BLaER1 treated with 17β-estradiol and CSF1 and Interleukin-3, amounts not matched to agents 10 nM and 100 nM (cell line): ENCODE data around the gene SLK.

Source experiments
- H3K27ac ChIP-seq, 11 experiments: shearing (Covaris generic); formaldehyde crosslinking; 2 replicates each; pipeline ENCODE4 v1.8.1; 2022
- H3K27me3 ChIP-seq, 11 experiments: shearing (Covaris generic); formaldehyde crosslinking; 2 replicates each; pipeline ENCODE4 v1.8.1; 2022
- H3K36me3 ChIP-seq, 11 experiments: shearing (Covaris generic); formaldehyde crosslinking; 2 replicates each; pipeline ENCODE4 v1.8.1; 2022
- H3K4me1 ChIP-seq, 10 experiments: shearing (Covaris generic); formaldehyde crosslinking; 2 replicates each; pipeline ENCODE4 v1.8.1; 2022
- H3K4me2 ChIP-seq, 11 experiments: shearing (Covaris generic); formaldehyde crosslinking; 2 replicates each; pipeline ENCODE4 v1.8.1; 2022
- H3K4me3 ChIP-seq, 10 experiments: shearing (Covaris generic); formaldehyde crosslinking; 2 replicates each; pipeline ENCODE4 v1.8.1; 2022
- H3K9ac ChIP-seq, 11 experiments: shearing (Covaris generic); formaldehyde crosslinking; 2 replicates each; pipeline ENCODE4 v1.8.1; 2022
- H3K9me3 ChIP-seq, 11 experiments: shearing (Covaris generic); formaldehyde crosslinking; replicated peaks in 1 of 11; 2 replicates each; pipeline ENCODE4 v1.8.1; 2022
- H4K20me1 ChIP-seq, 11 experiments: shearing (Covaris generic); formaldehyde crosslinking; 2 replicates each; pipeline ENCODE4 v1.8.1; 2022
- Cebpa-rat ChIP-seq, 11 experiments: shearing (Covaris generic); IDR thresholded peaks; 2 replicates each; pipeline ENCODE4 v1.8.1; 2022

Gene SLK

DNA sequence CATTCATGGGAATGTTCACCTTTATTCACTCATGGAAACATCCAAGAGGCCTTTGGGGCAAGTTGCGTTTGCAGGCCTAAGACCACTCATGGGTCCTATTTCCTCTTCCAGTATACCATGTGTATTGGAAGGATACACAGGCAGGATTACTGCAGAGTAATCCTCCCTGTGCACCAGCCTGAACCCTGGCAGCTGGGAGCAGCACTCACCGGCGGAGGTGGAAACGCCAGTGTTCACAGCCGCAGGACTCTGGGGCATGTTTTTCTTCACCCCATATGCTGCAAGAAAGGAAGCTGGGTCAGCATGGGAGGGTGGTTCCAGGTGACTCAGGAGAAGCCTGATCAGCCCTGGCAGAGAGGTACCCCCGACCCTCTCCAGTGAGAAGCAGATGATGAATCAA lies 94.3 kb downstream of the SLK start:
- no peak overlapping the region for H3K27ac ChIP-seq
- H4K20me1 ChIP-seq: no peaks in the 10 kb centered on the region
- H3K9me3 ChIP-seq: no peaks in the 10 kb centered on the region
- H3K36me3 ChIP-seq: no peaks in the 10 kb centered on the region
- no peak overlapping the region for H3K9ac ChIP-seq
- H3K4me1 ChIP-seq: no peaks in the 10 kb centered on the region
- no peak for TF ChIP-seq Cebpa-rat (IDR thresholded peaks at IDR 0.05)
- H3K4me2 ChIP-seq: no peak overlapping the region
- H3K4me3 ChIP-seq: no peak overlapping the region
- H3K27me3 ChIP-seq: no peaks in the 10 kb centered on the region

DNA sequence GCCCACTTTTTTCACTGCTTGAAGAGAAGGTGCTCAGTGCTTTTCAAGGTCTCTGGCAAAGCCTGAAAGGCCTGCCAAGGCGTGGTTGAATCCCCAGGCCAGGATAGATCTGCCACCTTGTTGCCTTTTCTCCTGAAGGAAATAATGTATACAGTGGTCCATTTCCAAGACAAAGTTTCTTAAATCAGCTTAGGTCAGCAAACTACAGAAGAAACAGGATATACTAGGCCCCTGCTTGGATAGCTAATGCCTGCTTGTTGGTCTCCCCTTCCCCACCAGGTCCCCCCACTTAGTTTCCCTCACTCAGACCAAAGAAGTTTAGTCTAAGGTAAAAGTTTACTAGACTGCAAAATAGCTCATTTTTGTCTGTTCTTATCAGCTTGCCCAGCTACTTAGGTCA lies 98.8 kb downstream of the SLK start:
- Histone ChIP-seq H3K9ac (no peak overlapping the region), H3K9me3 (no peaks in the 10 kb centered on the region), H3K27ac (no peak overlapping the region), H3K27me3 (no peaks in the 10 kb centered on the region), H3K4me3 (no peak overlapping the region), H4K20me1 (no peaks in the 10 kb centered on the region), H3K4me1 (peaks cover 0 to 12% (median 4%) of the 10 kb centered on the region in 10 experiments; a peak in 9 of 20 replicates), H3K4me2 (no peak overlapping the region), H3K36me3 (no peaks in the 10 kb centered on the region)
- TF ChIP-seq Cebpa-rat (IDR thresholded peaks at IDR 0.05): no peak

DNA sequence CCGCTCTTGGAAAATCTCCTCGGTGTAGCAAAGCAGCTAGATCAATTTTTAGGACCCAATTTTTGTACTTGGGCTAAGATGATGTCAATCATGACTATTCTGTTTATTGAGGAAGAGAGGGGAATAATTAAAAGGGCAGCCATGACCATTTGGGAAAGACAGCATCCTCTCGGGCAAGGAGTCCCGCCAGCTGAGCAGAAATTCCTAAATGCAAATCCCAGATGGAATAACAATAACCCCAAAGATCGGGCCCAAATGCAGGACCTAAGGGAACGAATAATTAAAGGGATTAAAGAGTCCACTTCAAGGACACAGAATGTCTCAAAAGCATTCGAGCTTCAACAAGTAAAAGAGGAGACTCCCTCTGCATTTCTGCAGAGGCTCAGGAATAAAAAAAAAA lies 100.0 kb downstream of the SLK start:
- no peak overlapping the region for H3K27ac ChIP-seq
- H3K36me3 ChIP-seq: no peaks in the 10 kb centered on the region
- H4K20me1 ChIP-seq: no peaks in the 10 kb centered on the region
- H3K4me3 ChIP-seq: no peak overlapping the region
- no peak overlapping the region for H3K9ac ChIP-seq
- H3K9me3 ChIP-seq: no peaks in the 10 kb centered on the region
- no peaks in the 10 kb centered on the region for H3K27me3 ChIP-seq
- no peak overlapping the region for H3K4me2 ChIP-seq
- peaks cover 0 to 12% (median 4%) of the 10 kb centered on the region in 10 experiments; a peak in 9 of 20 replicates for H3K4me1 ChIP-seq
- no peak for TF ChIP-seq Cebpa-rat (IDR thresholded peaks at IDR 0.05)

DNA sequence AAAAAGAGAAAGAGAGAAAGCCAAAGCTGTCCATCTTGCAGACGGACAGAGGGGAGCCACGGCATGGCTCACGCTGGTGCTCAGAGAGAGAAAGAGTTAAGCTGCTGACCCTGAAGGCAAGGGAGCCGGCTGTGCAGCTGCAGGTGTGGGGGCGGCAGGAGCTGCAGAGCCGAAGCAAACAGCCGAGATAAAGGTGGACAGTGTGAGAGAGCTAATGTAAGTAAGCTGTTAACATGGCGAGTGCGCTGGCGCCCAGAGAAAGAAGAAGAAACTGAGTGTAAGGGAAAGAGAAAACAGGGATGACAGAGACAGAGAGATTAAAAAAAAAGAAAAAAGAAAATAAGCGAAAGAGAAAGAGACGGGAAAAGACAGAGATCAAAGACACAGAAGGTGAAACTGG lies 100.6 kb downstream of the SLK start:
- no peak overlapping the region for H3K9ac ChIP-seq
- H4K20me1 ChIP-seq: no peaks in the 10 kb centered on the region
- H3K36me3 ChIP-seq: no peaks in the 10 kb centered on the region
- H3K9me3 ChIP-seq: no peaks in the 10 kb centered on the region
- H3K4me1 ChIP-seq: peaks cover 0 to 12% (median 4%) of the 10 kb centered on the region in 10 experiments; a peak in 9 of 20 replicates
- no peak overlapping the region for H3K4me2 ChIP-seq
- H3K4me3 ChIP-seq: no peak overlapping the region
- TF ChIP-seq Cebpa-rat (IDR thresholded peaks at IDR 0.05): no peak
- no peaks in the 10 kb centered on the region for H3K27me3 ChIP-seq
- H3K27ac ChIP-seq: no peak overlapping the region

DNA sequence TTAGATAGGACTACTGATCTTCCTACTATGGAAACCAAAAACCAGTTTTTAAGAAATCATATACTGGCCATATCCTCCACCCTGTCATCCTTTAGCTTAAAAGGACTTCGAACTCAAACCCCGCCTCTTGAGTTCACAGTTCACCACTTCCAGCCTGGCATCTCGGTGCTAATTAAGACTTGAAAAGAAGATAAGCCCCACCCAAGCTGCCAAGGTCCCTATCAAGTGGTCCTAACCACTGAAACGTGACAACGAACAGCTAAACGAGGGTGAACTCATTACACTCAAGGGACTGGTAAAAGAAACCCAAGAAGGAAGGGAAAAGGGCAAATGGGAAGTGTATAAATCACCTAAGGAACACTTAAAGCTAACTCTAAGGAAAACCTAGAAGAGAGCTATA lies 102.7 kb downstream of the SLK start:
- no peak for TF ChIP-seq Cebpa-rat (IDR thresholded peaks at IDR 0.05)
- Histone ChIP-seq H3K36me3 (no peaks in the 10 kb centered on the region), H3K4me2 (peak overlapping the region in 7 of 11 experiments; percentile 5 to 55 (median 38); a peak in 9 of 22 replicates)

DNA sequence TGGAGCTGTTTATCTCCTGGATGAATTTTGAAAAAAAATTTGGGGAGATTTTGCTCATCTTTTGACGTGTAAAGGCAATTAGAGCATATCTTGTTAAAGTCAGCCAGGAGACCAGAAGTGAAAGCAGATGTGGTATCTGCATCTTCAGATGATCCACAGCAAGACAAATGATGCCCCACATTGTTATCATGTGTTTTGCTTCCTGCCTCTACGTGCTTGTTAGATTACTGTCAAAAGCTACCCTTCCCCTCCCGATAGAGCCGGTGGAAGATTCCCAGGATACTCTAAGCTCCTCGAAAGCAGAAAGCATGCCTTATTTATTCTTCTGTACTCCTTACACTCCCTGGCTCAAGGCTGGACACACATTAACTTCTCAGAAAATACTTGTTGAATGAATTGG lies 105.8 kb downstream of the SLK start:
- no peak overlapping the region for H3K9ac ChIP-seq
- H3K36me3 ChIP-seq: no peaks in the 10 kb centered on the region
- H3K4me2 ChIP-seq: no peak overlapping the region
- no peaks in the 10 kb centered on the region for H3K27me3 ChIP-seq
- no peak overlapping the region for H3K27ac ChIP-seq
- no peak for TF ChIP-seq Cebpa-rat (IDR thresholded peaks at IDR 0.05)
- H3K4me3 ChIP-seq: no peak overlapping the region
- H3K9me3 ChIP-seq: no peaks in the 10 kb centered on the region
- H4K20me1 ChIP-seq: no peaks in the 10 kb centered on the region
- H3K4me1 ChIP-seq: peaks cover 0 to 12% (median 4%) of the 10 kb centered on the region in 10 experiments; a peak in 9 of 20 replicates

More for the DNA sequence above, 102.7 kb downstream of the SLK start:
- Histone ChIP-seq H3K27me3 (no peaks in the 10 kb centered on the region), H3K9ac (no peak overlapping the region), H3K9me3 (no peaks in the 10 kb centered on the region), H3K27ac (no peak overlapping the region), H4K20me1 (no peaks in the 10 kb centered on the region), H3K4me3 (no peak overlapping the region), H3K4me1 (peaks cover 0 to 12% (median 4%) of the 10 kb centered on the region in 10 experiments; a peak in 9 of 20 replicates)

DNA sequence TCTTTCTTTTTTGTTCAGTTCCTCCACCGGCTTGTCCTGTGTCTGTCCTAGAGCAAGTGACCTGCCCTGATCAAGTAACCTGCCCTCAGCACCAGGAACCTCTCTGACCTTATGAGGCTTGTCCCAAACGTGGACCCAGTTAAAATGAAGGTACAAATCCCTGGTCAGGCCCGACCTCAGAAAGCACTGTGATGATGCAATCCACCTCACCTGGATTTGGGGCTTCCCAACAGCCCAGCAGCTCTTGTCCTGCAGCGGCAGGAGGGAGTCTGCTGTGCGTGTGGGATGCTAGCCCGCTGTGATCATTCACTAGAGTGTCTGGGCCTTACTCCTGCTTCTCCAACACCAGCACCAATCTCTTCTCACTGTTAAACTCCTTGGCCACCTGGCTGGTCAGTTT lies 107.6 kb downstream of the SLK start:
- Histone ChIP-seq H3K4me2 (no peak overlapping the region), H3K4me1 (peaks cover 0 to 5% (median 1%) of the 10 kb centered on the region in 10 experiments; a peak in 9 of 20 replicates), H3K36me3 (no peaks in the 10 kb centered on the region), H3K27ac (no peak overlapping the region), H3K27me3 (no peaks in the 10 kb centered on the region), H3K4me3 (no peak overlapping the region), H3K9me3 (no peaks in the 10 kb centered on the region), H4K20me1 (no peaks in the 10 kb centered on the region), H3K9ac (no peak overlapping the region)
- TF ChIP-seq Cebpa-rat (IDR thresholded peaks at IDR 0.05): 0 out of 22 replicates have a peak, but pooled peaks of 1 of the 11 experiments have one; percentile 8

DNA sequence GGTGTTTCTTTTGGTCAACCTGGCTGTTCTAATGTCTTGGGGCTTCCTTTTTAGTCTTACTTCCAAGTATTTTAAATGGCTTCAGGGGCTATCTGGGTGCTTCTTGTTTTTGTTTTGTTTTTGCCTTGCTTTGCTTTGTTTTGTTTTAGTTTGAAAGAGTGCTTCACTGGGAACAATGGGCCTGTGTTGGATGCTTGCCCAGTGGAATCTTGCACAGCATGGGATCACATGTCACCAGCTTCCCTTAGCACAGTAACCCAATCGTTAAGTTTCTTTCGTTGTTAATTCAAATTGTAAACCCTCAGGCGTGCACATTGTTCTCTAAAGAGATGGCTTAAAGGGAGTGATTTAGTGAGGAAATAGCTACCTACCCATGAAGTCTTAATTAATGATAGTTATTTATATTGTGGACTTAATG lies 109.8 kb downstream of the SLK start:
- no peak overlapping the region for H3K4me3 ChIP-seq
- no peaks in the 10 kb centered on the region for H3K36me3 ChIP-seq
- no peak overlapping the region for H3K9ac ChIP-seq
- no peaks in the 10 kb centered on the region for H3K9me3 ChIP-seq
- H4K20me1 ChIP-seq: no peaks in the 10 kb centered on the region
- H3K27ac ChIP-seq: no peak overlapping the region
- H3K4me1 ChIP-seq: no peaks in the 10 kb centered on the region
- H3K27me3 ChIP-seq: no peaks in the 10 kb centered on the region
- no peak overlapping the region for H3K4me2 ChIP-seq
- no peak for TF ChIP-seq Cebpa-rat (IDR thresholded peaks at IDR 0.05)

DNA sequence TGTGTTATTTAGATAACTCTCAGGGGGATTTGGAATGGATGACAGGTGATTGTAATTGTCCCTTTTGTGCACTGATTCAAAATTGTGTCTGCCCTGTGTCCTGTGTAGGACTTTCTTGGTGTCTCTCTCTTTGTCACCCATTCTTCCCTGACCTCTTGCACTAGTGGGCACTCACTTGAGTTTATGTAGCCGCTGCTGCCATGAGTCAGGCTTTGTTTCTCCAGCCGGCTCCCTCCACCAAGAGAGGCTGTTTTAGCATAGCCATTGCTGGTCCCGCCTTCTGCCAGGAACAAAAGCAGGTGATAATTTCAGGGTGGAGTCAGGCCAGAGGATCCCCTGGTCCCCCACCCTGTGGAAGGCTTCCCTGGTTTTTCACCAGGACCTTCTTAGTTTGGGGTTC lies 110.3 kb downstream of the SLK start:
- no peaks in the 10 kb centered on the region for H3K36me3 ChIP-seq
- no peak overlapping the region for H3K4me3 ChIP-seq
- H3K9ac ChIP-seq: no peak overlapping the region
- H3K27ac ChIP-seq: no peak overlapping the region
- no peaks in the 10 kb centered on the region for H4K20me1 ChIP-seq
- no peaks in the 10 kb centered on the region for H3K9me3 ChIP-seq
- no peaks in the 10 kb centered on the region for H3K27me3 ChIP-seq
- no peaks in the 10 kb centered on the region for H3K4me1 ChIP-seq
- H3K4me2 ChIP-seq: no peak overlapping the region
- no peak for TF ChIP-seq Cebpa-rat (IDR thresholded peaks at IDR 0.05)

DNA sequence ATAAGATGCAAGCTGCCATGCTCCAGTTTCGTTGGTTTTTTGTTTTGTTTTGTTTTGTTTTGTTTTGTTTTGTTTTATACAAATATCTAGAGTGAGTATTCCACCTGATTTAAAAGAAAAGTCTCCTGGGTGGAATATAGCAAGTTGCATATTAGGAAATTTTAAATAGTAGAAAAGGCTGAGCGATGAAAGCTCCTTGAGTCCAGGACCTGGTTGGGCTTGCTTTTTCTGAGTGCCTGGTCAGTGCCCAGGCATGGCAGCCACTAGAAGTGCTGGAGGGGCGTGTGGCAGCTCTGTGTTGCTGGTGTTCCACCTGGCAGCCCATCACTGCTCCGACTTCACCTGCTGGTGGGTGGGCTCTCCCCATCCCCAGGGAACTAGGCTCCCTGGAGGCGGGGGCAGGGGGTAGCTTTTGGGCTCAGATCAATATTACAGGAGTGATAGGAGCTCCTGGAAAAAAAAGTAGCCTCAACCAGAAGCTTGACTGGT lies 110.8 kb downstream of the SLK start:
- TF ChIP-seq Cebpa-rat (IDR thresholded peaks at IDR 0.05): no peak
- Histone ChIP-seq H3K27me3 (no peaks in the 10 kb centered on the region), H3K4me1 (no peaks in the 10 kb centered on the region), H3K36me3 (no peaks in the 10 kb centered on the region), H3K4me3 (no peak overlapping the region), H3K9ac (no peak overlapping the region), H3K9me3 (no peaks in the 10 kb centered on the region), H4K20me1 (no peaks in the 10 kb centered on the region), H3K27ac (no peak overlapping the region), H3K4me2 (no peak overlapping the region)
